GM12873 (cell line): Measurements from ENCODE around the gene TAS2R41.

Experiments used
- CTCF ChIP-seq: IDR thresholded peaks from 2 replicates; pipeline ENCODE4 v1.5.1; 2012; ENCODE audit warnings: low read depth, mild to moderate bottlenecking, moderate library complexity, low read length, control low read depth; ENCODE audit not compliant: insufficient read depth; ENCODE audit errors: missing control alignments

Gene TAS2R41

DNA sequence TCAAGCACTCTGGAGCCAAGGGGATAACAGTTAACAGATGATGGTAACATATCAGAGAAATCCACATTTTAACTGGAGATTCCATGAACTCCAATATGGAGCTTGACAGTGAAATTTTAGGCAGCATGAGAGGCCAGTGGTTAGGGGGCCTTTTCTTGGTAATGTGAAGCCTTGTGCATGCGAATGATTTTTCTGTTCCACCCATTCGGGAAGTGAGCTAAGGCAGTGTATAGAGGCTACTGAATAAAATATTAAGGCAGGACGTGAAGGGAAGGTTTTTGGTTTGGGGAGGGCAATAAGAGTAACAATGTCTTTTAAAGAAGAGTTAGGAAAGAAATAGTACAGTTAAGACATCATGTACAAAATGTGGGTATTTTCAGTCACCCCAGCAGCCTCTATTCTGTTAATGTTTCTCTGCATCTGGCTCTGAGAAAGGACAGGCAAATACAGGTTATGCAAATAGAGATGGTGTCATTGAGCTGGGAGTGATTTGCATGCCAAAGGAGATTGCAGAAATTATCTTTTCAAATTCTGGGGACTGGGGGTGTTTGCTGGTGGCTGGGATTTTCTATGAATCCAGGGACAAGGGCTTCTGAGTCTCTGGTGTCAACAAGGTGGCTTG lies 41.2 kb upstream of the TAS2R41 start:
- TF ChIP-seq CTCF = no peak

GRCh38 chr7:143437578-143437977 lies 40.1 kb upstream of the TAS2R41 start:
- no peak for TF ChIP-seq CTCF

DNA sequence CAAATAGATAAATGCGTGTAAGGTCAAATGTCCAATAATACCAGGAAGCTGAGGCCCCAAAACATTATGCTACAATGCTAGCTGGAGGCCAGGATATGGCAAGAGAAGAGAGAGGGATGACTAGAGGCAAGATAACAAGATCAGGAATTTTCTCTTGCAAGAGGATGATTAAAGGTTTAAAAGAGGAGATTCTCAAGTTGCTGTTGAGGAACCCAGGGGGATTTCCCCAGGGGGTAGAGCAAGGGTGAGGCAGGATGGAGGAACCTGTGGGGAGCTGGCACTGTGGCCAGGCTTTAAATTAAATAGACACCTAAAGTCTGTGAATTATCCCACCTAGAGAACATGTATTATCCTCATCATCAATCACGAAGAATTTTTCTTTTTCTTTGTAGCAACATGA lies 37.8 kb upstream of the TAS2R41 start:
- no peak for TF ChIP-seq CTCF

DNA sequence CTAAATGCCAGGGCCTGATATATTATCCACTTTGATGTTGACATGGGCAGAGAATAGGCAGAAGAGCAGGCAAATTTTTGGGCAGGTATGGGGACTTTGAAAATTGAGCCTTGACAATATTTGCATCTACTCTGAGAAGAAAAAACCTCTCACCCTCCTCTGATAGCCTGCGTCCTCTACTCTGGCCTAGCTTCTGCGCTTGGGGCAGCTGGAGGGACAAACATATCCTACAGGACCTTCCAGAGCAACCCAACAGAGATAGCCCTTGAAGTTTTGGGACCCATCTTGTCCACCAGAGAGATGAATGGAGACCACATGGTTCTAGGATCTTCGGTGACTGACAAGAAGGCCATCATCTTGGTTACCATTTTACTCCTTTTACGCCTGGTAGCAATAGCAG lies 34.5 kb upstream of the TAS2R41 start, which contains the start of gene TAS2R60:
Gene TAS2R60 (plus strand): TSS at position 301 of the 400 bp plus-strand sequence. CDS start 0 bp downstream, at position 301.
- no peak for TF ChIP-seq CTCF

DNA sequence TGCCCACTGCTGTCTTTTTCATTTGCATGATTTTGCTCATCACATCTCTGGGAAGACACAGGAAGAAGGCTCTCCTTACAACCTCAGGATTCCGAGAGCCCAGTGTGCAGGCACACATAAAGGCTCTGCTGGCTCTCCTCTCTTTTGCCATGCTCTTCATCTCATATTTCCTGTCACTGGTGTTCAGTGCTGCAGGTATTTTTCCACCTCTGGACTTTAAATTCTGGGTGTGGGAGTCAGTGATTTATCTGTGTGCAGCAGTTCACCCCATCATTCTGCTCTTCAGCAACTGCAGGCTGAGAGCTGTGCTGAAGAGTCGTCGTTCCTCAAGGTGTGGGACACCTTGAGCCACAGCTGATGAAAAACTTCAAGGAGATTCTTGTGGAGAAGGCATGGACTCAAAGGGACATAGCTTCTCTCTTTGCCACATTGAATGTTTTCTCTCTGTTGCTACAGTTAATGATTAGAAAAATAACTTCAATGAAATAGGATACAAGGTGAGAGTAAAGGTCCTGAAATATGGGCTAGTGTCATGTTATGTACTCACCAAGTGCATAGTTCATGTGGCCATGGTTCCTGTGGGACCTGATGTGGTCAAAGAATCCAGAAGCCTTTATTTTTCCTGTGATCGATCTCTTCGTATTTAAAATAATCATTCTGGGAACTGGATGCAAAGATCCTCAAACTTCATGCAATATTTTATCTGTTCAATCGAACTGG lies 33.5 kb upstream of the TAS2R41 start:
- no peak for TF ChIP-seq CTCF

DNA sequence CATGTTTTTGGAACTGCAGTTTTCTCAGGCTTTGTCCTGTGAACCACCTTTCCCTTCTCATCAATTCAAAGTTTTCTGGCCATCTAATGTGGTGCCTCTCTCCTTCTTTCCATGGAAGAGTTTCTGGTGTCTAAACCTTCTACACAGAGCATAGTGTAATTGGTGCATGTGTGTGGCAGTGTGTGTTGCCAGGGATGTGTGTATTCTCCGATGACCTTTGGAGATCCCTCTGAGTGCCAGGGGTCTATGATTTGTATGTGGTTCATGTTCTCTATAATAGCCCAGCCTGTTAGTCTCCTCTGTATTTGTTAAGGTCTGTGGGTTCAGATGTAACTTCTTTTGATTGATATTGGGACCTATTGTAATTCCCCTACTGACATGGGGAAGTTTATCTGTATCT lies 32.9 kb upstream of the TAS2R41 start:
- no peak for TF ChIP-seq CTCF

DNA sequence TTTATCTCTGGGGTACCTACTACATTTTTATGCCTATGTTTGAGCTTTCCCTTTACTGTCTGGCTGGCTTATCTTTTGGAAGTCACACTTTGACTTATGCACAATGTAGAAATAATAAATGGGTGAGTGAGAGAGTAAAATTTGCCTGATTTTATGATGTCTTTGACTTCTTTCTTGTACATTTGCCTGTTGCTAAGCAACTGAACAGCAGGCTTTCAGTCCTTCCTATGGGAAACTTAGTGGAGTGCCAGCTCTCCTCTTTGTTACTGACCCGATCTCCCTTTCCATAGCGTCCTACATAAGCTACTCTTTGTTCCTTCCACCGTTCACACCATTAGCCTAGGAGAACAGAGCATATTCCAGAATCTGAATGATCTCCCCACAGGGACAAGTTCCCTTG lies 30.2 kb upstream of the TAS2R41 start:
- no peak for TF ChIP-seq CTCF
